Posterior vena cava (tissue), 2 donors: ENCODE data around the gene ANO3. TPM values are rescaled to one million over a fixed set of nuclear protein-coding genes. Genes with fewer than 3 reads are reported as not detected.
"Not testable (repeated sequence)": the region's sequence is repeated elsewhere in the genome, so short reads cannot be mapped to it uniquely, and the experiment has no call there.

ENCODE experiments used
- DNase-seq: peaks from one replicate; pipeline ENCODE4 v3.0.0-alpha.2; 2020; ENCODE audit warnings: low spot score
- intact Hi-C, 2 donors: fragments of 100-400 bp; cut with DNase I; formaldehyde crosslinking; loops; one replicate each; pipeline versions ENCODE4 v1.14.1 to v1.14.2; 2022 to 2023
- total RNA-seq, 2 donors: library from RNA; stranded (reverse); fragmentation: NEBNext Ultra II Directional; extraction: Animal tissue kit (Norgen Biotek cat#: 25700); gene quantifications; one replicate each; pipeline ENCODE4 v1.2.1, GENCODE V29; 2021
- donor health status: DM: yes; HTN: yes; CAD: no.
- donor health status: DM: yes; HTN: yes; CAD: no.

ANO3 gene
- total RNA-seq, 2 donors from 2014 or later, result 0.86 to 2.9 TPM

GRCh38 chr11:26554455-26554854 lies 222.5 kb downstream of the ANO3 start:
- intact Hi-C loops, result no loop called here
- no peak for DNase-seq

GRCh38 chr11:26556582-26556981 lies 224.7 kb downstream of the ANO3 start:
- DNase-seq, result no peak
- intact Hi-C loops, result no loop called here

- intact Hi-C loops, result no loop called here
- no peak for DNase-seq
These were observed 225.7 kb downstream of the ANO3 start for GRCh38 chr11:26557666-26558065.

GRCh38 chr11:26558190-26558589 lies 226.3 kb downstream of the ANO3 start:
- DNase-seq, result no peak
- intact Hi-C loops, result no loop called here

GRCh38 chr11:26569646-26570045 lies 237.7 kb downstream of the ANO3 start:
- DNase-seq, result no peak
- intact Hi-C loops, result no loop called here

GRCh38 chr11:26571861-26572654 lies 240.1 kb downstream of the ANO3 start, which contains the start of gene MUC15:
MUC15 (minus strand) TSS chr11:26572263; CDS start chr11:26567094, 5,169 bp downstream.
- no peak for DNase-seq
- intact Hi-C loops, result no loop called here

GRCh38 chr11:26572770-26573402 lies 241.0 kb downstream of the ANO3 start:
- intact Hi-C loops, result no loop called here
- no peak for DNase-seq

- intact Hi-C loops, result no loop called here
- DNase-seq, result no peak
These were observed 242.0 kb downstream of the ANO3 start for GRCh38 chr11:26573896-26574295.

GRCh38 chr11:26575946-26576345 lies 244.0 kb downstream of the ANO3 start:
- no peak for DNase-seq
- intact Hi-C loops, result no loop called here

- intact Hi-C loops, result no loop called here
- DNase-seq, result no peak
These were observed 247.2 kb downstream of the ANO3 start for GRCh38 chr11:26578998-26579661.

- intact Hi-C loops, result no loop called here
- no peak for DNase-seq
These were observed 247.8 kb downstream of the ANO3 start for GRCh38 chr11:26579683-26580082.

GRCh38 chr11:26580929-26581328 lies 249.0 kb downstream of the ANO3 start:
- no peak for DNase-seq
- intact Hi-C loops, result no loop called here

GRCh38 chr11:26583550-26583949 lies 251.6 kb downstream of the ANO3 start:
- intact Hi-C loops, result no loop called here
- no peak for DNase-seq

- intact Hi-C loops, result no loop called here
These were observed 252.9 kb downstream of the ANO3 start for GRCh38 chr11:26584818-26585217.

GRCh38 chr11:26587073-26587472 lies 255.1 kb downstream of the ANO3 start:
- no peak for DNase-seq
- intact Hi-C loops, result no loop called here

More at GRCh38 chr11:26584818-26585217, 252.9 kb downstream of the ANO3 start:
- no peak for DNase-seq

- no peak for DNase-seq
- intact Hi-C loops, result no loop called here
These were observed 261.8 kb downstream of the ANO3 start for GRCh38 chr11:26593691-26594090.

GRCh38 chr11:26595207-26595865 lies 263.4 kb downstream of the ANO3 start:
- intact Hi-C loops, DNase-seq: not testable (repeated sequence)

GRCh38 chr11:26597049-26597689 lies 265.2 kb downstream of the ANO3 start:
- DNase-seq, intact Hi-C loops: not testable (repeated sequence)

- no peak for DNase-seq
These were observed 266.0 kb downstream of the ANO3 start for GRCh38 chr11:26597899-26598298.

More at GRCh38 chr11:26597899-26598298, 266.0 kb downstream of the ANO3 start:
- intact Hi-C loops, result no loop called here
